RWPE1 (cell line): ENCODE results near the gene POLR3E.
"Not testable (repeated sequence)": the region's sequence is repeated elsewhere in the genome, so short reads cannot be mapped to it uniquely, and the experiment has no call there.

Experiments
- CTCF ChIA-PET: fragments of 350-600 bp; sonication (Branson Sonifier 250); formaldehyde crosslinking; extraction: SDS; loops from one replicate; lab custom pipeline; 2021; lab: Yijun Ruan, JAX
- POLR2A ChIA-PET: fragments of 400-600 bp; formaldehyde crosslinking; extraction: SDS; loops from one replicate; lab custom pipeline; 2020; ENCODE audit warnings: antibody characterized with exemption; ENCODE audit not compliant: low non-redundant PET; lab: Yijun Ruan, JAX
- DNase-seq: peaks from one replicate; pipeline ENCODE4 v3.0.0; 2012; ENCODE audit warnings: low spot score
- H3K27ac ChIP-seq: fragments of 450-650 bp; 2 replicates; pipeline ENCODE4 v1.5.1; 2017
- CTCF ChIP-seq: fragments of 450-650 bp; conservative IDR thresholded peaks from 2 replicates; pipeline ENCODE4 v1.5.1; 2017; ENCODE audit warnings: low read depth, mild to moderate bottlenecking

Gene POLR3E

DNA sequence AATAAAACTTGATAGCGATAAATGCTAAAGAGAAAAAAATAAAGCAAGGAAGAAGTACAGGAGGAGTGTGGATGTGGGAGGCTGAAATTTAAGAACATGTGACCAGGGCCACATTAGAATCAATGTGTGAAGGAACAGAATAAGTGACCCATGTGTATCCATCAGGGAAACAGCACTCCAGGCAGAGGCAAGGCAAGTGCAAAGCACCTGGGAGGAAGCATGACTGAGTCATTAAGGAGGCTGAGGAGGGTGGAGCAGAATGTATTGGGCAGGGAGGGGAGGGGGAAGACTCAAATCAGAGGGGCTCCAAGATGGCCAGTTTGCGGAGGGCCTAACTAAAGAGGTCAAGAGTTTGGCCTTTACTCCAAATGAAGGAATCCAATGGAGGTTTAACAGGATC, 69.2 kb downstream of the POLR3E start:
- DNase-seq: no peak
- no peak for TF ChIP-seq CTCF
- H3K27ac ChIP-seq: no peak overlapping the region
- ChIA-PET CTCF (interaction anchor here (0.6 kb wide), 1 partner anchor 41 kb away, joined by 5 read pairs; no protein-coding TSS in a partner anchor), POLR2A (no interaction called here)

DNA sequence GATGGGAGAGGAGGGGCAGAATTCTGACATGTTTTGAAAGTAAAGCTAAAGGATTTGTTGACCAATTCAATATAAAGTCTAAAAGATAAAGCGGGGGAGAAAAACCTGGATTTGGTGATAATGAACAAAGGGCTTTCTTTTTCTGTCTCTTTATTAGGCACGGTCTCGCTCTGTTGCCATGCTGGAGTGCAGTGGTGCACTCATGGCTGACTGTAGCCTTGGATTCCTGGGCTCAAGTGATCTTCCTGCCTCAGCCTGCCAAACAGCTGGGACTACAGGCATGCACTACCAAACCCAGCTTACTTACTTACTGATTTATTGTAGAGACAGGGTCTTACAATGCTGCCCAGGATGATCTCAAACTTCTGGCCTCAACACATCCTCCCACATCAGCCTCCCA, 69.7 kb downstream of the POLR3E start:
- POLR2A ChIA-PET: no interaction called here
- no peak for TF ChIP-seq CTCF
- CTCF ChIA-PET: no interaction called here
- H3K27ac ChIP-seq: no peak overlapping the region
- no peak for DNase-seq

GRCh38 chr16:22368200-22368826, 71.1 kb downstream of the POLR3E start:
- CTCF ChIA-PET: interaction anchor here (0.7 kb wide), 1 partner anchor 11 kb away, joined by 3 read pairs; no protein-coding TSS in a partner anchor
- DNase-seq, POLR2A ChIA-PET, H3K27ac ChIP-seq: not testable (repeated sequence)

- DNase-seq: no peak
- CTCF ChIA-PET: no interaction called here
- no peak overlapping the region for H3K27ac ChIP-seq
- POLR2A ChIA-PET: no interaction called here
- TF ChIP-seq CTCF: no peak
These were observed 72.1 kb downstream of the POLR3E start for GRCh38 chr16:22369221-22369811.

DNA sequence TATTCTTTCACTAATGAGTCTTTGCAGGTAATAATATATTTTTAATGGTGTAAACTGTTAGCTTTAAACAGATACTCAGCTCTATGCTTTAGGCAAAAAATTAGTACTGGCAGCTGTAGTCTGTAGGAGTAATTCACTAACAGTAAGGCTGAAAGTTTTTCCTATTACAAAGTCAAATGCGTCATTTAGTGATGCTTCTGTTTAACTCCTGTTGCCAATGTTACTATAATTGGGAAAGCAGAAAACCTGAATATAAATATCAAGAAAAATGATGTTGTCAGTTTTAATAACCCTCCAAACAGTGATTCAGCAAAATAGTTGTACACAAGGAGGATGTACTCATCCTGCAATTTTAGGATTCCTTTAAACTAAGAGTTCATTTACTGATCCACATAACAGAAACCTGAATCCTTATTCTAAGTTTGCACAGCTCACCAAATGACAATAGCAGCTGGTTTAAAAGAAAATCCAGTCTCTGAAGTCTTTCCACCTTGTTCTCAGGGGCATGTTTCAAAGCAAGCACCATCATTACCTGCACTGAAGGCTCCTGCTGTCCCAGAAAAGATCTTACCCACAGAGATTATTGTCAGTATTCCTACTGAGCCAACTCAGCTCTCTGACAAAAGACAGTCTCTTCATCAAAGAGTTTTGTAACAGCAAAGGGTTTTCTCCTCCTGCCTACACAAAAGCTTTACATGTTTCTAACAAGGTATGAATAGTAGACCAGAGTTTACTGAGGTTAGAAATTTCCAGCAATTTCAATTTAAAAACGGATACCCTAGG, 73.0 kb downstream of the POLR3E start:
- ChIA-PET POLR2A (no interaction called here), CTCF (no interaction called here)
- no peak for TF ChIP-seq CTCF
- peak overlapping the region; percentile 38 for H3K27ac ChIP-seq
- no peak for DNase-seq

DNA sequence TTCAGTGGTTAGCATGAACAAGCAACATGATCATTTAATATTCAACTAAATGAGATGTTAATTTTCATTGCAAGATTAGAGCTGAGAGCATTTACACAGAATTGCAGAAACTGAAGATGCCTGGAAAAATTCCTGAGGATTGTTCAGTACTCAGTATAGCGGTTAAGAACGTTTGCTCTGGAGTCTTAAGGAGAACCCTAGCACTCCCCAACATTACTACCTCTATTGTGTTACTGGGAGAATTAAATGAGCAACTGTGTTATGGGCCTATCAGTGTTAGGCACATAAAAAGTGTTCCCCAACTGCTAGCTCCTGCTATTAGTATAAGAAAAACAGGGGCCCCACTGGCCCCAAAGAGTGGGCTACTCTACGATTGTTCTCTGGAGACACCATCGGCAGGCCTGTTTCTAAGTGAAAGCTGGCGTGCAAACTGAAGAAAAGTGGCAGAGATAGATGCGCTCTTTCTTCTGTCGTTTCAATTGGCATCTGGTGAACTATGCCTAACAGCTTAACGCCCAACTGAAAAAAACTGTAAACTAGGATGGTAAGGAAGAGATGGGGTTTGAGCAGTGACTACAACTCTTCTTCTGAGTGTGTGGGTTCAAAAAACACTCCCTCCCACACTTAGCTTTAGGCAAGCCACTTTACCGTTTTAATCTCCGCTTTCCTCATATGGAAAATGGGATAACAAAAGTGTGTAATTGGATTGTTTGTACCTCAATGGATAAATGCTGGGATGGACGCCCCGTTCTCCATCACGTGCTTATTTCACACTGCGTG, 75.9 kb downstream of the POLR3E start:
- ChIA-PET CTCF (interaction anchor here (0.5 kb wide), 1 partner anchor 1184 kb away, joined by 3 read pairs; no protein-coding TSS in a partner anchor), POLR2A (interaction anchor here (0.6 kb wide), 1 partner anchor 74 kb away, joined by 3 read pairs; no protein-coding TSS in a partner anchor)
- H3K27ac ChIP-seq: peak overlapping the region; percentile 76
- no peak for DNase-seq
- TF ChIP-seq CTCF: no peak
